HS-5 (cell line): ENCODE data around the gene REXO1.

Source experiments
- DNase-seq: peaks from one replicate; pipeline ENCODE4 v3.0.0-alpha.2; 2012; ENCODE audit warnings: low read depth

Gene REXO1

DNA sequence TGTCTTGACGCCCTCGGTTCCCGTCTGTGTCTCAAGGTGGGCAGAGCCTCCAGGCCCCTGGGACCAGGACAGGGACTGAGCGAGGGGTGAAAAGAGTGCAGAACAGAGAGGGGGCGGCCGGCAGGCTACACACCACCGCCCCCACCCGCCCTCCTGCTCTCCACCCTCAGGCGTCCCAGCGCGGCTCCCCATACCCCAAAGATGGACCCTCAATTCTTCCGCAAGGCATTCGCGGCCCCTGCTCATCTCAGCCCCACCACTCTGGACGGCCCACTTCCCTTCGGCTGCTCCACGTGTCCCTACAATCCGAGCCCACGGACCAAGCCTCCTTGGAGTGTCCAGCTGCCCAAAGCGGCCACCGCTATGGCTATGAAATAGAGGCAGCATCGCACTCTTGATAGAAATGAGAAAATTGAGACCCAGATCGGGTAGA lies 13.3 kb upstream of the REXO1 start:
- DNase-seq: no peak

DNA sequence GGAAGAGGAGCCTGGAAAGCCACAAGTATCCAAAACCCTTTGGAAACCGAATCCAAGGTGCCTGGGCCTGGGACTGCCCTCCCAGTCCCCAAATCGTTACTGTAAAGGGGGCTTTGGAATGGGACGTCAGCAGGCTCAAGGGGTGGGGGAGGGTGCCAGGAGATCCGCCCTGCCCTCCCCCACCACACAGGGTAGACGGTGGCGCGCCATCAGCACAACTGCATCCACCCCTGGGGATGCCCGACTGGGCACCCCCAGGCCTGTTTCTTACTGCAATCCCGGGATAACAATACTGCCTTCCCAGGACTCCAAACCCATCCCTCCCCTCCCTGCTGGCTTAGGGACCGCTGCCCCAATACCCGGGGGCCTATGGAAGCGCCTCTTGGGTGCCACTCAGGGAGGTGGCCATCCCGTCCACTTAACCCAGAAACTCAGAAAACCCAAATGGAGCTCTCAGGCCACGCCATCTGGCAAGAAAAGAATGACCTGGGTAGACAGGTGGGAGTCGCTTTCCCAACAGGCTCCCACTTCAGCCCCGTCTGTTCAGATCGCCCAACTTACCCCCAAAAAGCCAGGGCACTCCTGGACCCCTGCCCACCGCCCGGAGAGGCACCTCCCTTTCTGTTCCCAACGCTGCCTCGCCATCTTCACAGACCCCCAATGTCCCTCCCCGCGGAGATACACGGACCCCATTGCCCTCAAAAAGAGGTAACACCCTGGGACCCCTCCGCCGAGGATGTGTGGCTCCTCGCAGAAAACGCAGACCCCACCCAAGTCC lies 12.7 kb upstream of the REXO1 start:
- DNase-seq: no peak

DNA sequence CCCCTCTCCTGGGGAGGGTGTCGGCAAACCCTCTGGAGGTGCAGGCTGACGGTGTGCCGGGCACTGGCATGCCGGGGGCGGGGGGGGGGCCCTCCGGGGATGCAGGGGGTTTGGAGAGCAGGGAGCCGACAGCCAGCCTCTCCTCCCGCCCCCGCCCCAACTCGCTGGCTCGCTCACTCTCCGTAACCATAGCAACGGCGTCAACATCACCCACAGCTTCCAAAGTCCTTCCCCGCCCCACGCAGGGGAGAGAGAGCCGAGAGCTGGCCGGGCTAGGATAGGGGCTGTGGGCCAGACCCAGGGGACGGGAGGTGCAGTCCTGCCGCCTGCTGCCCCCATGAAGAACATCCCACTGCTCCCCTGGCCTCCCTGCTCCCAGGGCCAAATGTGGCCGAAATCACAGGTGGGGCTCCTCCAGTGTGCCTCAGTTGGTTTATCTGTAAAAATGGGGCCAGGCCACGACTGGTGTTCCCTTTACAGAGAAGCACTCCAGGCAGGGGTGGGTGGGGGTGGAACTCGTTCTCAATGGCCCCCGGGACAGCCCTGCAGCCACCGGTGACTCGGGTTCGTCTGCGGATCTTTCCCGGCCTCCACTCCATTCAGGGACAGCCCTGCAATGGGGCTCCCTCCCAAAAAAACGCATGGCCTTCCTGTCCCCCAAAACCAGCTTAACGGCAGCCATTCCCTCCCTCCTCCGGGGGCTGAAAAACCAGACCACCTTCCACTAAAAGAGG lies 11.9 kb upstream of the REXO1 start:
- no peak for DNase-seq

DNA sequence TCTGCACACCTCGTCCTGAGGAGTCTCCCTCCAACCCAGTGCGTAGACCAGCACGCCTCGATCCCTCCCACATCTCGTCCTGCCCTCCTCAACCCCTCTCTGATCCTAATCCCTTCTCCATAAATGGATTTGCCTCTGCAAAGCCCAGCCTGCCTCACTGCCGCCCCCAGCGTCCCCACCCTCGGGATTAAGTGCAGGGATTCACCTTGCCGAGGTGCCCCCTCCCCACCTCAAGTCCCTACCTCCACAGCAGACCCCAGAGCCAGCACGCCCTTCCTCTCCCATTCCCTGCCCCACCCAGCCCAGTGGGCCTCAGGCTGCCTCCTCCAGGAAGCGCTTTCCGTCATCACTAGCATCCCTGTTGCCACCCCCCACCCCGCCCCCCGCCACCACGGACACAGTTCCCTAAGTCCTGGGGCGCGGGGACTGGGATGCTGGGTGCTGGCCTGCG lies 11.1 kb upstream of the REXO1 start:
- DNase-seq: no peak

DNA sequence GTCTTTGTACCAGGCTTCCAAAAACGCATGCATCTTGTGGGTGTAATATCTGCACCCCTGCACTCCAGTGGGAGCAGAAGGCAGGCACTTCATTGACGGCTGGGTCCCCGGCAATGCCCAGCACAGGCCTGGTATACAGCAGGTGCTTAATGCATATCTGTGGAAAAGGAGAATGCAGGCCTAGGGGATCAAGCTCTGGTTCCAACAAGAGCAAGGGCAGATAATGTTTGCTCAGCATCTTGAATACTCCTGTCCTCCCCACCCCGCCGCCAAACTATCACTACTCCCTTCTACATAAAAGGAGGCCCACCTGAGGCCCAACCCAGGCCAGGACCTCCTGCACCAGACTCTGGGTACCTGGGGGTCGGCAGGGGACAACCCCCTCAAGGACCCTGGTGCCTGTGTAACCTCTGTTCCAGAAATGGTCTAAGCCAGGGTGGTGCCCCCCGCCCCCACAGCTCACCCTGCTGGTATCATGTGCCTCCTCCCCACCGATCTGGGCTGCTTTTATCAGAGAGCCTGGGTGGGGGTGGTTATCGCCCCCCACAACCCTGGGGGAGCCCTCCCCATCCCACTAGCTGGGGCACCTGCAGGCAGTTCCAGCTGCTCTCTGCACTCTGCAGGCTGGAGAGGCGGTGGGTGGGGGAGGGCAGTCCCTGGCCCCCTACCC lies 10.3 kb upstream of the REXO1 start:
- no peak for DNase-seq

DNA sequence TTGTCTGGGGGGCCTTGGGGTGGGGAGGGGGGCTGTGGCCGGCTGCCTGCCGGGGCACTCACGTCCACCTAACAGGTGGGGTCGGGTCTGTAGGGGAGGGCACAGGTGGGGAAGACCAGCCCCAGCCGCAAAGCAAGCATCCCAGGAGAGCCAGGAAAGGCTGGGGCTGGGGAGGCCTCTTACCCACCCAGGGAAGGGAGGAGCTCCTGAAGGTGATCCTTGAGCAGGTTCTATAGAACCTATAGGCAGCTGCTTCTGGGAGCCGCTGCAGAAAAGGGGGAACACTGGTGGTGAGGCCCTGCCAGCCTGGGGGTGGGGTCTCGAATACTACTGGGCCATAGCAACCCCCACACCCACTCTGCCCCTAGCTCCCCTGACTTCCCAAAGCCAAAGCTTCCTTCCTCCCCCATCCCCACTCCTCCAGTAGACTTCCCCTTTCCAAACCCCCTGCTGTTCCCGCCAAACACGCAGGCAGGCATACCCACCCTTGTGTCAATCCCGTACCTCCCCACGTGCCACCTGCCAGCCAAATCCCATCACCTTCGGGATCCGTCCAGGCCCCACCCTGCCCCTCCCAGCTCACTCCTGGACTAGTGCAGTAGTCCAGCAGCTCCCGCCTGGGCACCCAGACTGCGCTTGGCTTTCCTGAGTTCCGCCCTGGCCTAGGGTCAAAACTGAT lies 9.5 kb upstream of the REXO1 start:
- no peak for DNase-seq

DNA sequence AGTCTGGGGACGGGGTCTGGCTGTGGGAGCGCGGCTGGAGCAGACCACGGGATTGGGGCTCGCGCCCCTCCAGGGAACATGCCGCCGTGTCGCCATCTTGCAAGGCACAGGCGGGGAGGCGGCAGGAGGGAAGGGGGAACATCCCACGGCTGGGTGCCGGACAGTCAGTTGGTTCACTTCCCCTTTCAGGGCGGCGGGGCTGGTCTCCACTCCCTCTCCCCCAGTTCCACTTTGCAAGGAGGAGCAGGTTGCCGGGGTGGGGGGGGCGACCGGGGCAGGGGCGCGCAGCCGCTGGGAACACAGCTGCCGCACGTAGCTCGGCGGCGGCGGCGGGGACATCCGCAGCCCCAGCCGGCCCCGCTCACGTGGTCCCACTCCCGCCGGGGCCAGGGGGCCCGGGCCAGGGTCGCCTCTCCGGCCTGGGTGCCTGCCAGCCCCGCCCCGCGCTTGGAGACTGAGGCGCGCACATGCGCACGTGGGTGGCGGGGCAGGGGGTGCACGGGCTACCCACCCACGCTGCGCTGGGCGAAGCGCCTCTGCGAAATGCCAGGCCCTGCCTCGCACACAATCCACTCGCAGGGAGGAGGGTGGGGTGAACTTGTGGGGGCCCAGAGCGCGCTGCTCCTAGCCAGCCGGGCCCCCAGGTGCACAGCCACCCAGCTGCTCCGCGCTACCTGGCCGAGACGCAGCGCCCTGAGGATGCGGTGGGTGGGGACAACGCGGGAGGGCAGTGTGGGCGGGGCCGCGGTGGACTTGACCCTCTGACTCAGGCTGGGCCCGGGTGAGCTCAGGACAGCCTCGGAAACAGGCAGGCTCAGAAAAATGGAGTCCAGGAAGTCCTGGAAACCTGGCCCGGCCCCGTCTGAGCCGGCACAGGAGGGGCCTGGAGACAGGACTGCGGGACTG lies 8.7 kb upstream of the REXO1 start:
- DNase-seq: no peak

DNA sequence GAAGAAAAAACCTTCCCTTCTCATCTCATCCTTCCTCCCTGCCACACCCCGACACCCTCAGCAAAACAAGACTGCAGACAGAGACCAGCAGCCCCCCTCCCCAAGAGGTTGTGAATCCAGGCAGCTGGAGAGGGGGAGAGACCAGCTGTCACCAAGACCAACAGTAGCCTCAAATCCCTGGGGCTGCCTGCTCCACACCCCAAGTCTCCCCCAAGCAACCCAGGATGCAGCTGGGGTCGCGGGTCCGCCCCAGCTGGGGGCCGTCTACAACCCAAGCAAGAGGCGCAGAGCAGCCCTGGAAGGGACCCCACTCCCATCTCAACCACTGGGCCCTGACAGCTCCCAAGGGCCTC lies 8.0 kb upstream of the REXO1 start:
- no peak for DNase-seq

DNA sequence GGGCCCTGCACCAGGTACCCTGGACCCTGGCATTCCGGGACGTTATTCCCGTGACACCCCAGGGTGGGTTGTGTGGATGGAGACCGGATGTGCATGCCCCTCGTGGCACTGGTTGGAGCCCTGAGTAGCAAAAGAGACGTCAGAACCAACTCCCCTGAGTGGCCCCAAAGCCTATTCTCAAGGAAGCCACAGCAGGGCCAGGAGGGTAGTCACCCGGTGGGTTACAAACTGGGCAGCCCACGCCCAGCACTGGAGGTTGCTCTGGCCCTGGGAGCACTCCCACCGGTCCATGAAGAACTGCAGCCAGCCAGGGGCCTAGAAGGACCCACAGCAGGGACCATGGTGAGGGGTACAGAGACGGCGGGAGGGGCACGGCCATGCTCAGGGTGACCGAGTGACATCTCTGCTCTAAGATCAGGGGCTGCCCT lies 7.6 kb upstream of the REXO1 start:
- DNase-seq: no peak

DNA sequence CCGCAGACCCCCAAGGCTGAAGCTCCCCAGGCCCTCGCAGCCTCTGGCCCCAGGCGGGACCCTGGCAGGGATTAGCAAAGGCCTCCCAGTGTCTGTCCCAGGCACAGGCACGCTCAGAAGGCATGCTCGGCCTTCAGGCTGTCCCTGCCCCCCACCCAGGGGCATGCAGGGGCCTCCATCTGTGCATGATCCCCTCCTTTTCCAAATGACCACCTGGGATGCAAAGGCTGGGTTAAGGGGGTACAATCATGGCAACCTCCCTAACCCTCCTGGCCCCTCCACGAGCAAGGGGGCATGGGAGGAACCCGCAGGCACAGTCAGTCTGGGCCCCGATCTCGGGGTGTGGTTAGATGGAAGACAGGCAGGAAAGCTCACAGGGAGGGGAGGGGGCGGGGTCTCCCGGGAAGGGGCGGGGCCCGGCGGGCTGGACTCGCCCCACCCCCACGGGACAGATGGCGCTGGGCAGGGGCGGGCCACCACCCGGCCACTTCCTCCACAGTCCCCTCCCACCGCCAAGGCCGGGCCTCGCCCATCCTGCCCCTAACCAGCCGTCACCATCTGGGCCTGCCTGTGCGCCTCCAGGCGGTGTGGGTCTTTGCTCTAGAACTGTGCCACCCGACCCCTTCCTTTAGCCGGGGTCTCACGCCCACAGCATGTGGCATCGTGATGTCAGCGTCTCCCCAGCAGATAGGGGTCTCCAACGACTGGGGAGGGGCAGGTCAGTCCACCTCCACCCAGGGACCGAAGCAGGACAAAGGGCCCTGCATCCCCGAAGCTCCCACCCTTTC lies 7.0 kb upstream of the REXO1 start:
- no peak for DNase-seq

DNA sequence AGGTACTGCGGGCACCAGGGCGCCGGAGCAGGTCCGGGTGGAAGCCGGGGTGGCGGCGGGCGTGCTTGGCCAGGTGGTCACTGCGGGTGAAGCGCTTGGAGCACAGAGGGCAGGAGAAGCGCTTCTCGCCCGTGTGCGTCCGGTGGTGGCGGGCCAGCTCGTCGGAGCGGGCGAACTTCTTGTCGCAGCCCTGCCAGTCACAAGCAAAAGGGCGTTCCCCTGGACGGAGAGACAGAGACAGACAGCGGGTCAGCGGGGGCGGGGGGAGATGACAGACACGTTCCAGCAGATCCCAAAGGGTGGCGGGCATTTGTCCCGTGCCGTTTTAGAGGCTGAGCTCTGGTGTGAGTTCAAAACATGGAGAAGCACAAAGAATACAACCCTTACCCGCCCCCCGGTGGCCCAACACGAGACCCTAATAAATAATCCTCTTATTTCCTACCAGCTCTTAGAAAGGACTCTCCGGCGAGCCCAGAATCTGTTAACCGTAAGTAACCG lies 6.3 kb upstream of the REXO1 start:
- DNase-seq: no peak

DNA sequence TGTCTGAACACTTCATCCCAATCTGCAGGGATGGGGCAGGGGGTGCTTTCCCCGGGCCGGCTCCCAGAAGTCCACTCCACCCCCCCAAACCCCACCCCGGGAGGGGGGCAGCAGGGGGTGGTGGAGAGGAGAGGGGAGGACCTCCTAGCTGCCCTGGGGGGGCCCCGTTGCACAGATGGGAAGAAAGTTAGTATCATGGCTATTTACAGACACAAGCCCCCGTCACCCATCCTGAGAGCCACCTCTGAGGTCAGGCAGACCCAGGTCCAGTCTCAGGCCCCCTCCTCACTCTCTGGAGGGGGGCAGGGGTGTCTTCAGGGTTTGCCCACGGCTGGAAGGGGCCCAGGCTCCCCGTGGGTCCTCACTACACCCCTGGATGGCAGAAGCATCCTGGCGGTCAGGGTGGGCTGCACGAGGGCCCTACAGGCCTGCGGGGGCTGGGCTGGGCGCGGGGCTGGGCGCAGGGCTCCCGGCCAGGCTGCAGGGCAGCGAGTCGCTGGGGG lies 5.8 kb upstream of the REXO1 start:
- no peak for DNase-seq

DNA sequence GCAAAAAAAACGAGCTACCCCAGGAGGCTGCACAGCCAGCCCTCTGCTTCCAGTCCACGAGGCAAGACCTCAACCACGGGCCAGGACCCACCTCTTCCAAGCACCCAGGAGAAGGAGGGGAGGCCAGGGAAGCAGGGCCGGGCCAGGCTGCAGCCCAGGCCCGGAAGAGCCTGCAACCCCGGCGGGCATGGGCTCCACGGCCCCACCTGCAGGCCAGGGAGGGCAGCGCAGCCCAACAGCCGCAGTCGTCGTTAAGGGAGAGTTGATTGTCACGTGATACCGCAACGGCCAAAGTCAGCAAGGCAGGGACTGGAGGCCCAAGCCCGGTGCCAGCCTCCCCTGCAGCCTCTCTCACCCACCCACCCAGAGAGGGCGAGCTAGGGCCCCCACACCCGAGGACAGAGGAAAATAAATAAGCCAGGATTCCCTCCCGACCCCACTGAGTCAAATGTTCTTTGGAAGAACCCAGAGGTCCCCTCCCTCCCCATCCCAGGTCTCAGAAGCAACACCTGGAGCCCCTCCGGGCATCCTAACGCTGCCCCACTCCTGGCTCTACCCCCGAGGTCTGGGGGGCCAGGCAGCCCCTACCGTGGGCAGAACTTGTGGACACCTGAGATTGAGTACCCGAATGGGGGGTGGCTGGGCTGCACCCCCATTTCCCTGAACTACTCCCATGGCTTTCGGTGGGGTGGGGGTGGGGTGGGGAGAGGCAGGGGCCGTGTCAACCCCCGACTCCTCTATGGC lies 5.2 kb upstream of the REXO1 start:
- DNase-seq: no peak

DNA sequence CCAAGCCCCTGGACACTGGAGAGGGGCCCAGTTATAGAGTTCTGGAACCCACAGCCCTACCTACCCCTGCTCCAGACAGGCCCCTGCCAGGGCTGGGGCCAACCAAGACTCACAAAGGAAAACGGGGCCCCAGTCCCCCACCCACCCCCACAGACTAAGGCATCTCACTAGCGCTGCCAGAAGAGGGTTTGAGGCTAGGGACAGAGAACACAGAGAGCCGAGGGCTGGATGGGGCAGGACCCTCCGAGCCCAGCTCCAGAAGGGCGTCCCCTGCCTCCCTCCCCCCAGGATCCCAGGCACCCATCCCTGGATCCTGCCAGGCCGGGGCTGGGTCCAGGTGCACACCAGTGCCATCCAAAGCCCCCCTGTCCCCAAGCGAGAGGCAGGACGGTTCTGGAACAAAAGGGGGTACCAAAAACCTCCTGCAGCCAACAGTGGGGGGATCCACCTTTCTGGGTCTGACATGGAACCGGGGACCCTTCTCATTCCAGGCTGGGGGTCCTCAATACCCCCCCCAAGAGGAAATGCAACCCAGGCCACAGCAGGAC lies 4.4 kb upstream of the REXO1 start:
- DNase-seq: no peak

DNA sequence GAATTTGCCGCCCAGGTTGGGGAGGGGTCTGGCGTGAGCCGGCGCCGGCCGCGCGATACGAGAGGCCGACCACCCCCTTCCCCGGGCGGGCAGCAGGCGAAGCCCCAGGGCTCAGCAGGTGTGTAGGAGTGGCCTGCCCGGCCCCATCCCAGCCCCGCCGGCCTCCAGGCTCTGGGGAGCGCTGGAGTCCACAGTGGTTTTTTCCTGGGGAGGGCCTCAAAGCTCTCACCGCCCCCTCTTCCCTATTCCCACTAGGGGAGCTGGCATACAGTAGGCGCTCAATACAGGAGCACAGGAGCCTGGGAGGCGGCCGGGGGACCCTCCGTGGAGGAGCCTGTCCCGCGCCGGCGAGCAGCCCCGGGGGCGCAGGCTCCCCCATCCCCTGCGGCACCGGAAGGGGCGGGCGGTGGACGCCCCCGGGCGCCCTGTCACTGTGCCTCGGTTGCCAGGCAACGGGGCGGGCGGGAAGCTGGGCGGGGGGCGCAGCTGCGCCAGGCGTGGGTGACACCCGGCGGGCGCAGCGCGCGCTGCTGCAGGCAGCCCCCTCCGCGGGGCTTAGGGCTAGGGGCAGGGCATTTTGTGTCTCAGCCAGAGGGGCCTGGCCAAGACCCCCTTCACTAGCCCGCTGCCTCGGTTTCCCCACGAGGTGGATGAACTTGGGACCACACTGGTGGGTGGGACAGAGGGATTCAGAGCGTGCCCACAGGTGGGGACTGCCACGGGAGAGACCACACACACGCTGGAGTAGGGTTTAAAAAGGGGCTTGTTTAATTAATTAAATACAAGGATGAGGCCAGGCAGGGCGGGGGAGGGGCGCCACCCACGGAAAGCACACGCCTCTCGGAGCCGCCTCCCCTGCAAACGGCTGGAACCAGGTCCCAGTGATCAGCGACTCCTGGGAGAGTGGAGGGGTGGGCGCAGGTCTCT lies 3.6 kb upstream of the REXO1 start:
- no peak for DNase-seq

DNA sequence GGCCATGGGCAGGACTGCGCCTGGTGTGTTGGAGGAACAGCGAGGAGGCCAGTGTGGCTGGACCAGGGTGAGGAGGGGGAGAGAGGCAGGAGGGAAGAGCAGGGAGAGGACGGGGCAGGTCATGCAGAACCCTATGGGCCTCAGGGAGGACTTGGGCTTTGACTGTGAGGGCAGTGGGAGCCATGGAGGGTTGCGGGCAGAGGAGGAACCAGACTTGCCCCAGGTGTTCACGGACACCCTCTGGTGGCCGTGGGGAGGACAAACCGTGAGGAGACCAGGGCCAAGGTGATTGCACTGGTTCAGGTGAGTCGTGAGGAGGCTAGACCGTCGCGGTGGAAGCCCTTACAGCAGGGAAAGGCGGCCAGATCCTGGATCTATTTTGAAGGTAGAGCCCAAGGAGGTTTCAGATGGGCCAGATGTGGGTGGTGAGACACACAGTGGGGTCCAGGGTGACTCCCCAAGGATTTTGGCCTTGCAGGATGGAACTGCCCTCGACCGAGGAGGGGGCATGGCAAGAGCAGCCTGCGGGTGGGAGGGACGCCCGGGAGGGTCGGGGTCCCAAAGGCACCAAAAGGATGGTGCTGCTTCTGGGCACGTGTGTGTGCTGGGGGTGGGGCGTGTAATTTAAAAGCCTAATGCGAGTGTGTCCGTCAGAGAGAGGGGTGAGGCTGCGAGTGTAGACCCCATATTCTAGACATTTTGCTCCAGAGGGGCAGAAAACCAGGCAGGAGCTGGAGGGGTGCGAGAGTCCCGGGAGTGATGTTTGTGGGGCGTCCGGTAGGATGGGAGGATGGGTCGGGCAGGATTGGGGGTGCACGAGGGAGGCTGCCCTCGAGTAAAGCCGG lies 2.7 kb upstream of the REXO1 start:
- no peak for DNase-seq

DNA sequence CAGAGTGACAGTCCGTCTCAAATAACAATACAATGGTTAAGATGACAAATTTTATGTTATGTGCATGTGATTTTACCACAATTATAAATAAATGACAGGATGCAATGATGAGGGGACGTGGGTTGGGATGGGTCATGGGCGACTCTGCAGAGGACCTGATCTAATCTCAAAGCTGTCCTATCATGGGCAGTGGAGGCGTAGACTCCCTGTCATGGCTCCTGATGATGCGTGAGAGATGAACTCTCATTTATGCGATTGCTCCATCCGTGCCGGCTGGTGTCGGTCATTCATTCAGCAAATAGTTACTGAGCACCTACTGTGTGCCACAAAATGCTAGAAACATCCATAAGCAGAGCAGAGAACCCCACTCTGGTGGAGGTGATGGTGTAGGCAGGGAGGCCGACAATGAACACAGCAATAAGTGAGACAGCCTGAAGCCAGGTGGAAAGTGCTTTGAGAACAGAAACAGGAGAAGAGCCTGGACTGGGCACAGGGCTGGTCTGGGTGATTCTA lies 1.7 kb upstream of the REXO1 start:
- DNase-seq: no peak
